LNCAP (cell line): Measurements from ENCODE around the gene IFT43.

Experiments
- CTCF ChIP-seq: fragments of 450-650 bp; IDR thresholded peaks from 2 replicates; pipeline ENCODE4 v1.5.1; 2017; ENCODE audit warnings: mild to moderate bottlenecking

IFT43 gene

DNA sequence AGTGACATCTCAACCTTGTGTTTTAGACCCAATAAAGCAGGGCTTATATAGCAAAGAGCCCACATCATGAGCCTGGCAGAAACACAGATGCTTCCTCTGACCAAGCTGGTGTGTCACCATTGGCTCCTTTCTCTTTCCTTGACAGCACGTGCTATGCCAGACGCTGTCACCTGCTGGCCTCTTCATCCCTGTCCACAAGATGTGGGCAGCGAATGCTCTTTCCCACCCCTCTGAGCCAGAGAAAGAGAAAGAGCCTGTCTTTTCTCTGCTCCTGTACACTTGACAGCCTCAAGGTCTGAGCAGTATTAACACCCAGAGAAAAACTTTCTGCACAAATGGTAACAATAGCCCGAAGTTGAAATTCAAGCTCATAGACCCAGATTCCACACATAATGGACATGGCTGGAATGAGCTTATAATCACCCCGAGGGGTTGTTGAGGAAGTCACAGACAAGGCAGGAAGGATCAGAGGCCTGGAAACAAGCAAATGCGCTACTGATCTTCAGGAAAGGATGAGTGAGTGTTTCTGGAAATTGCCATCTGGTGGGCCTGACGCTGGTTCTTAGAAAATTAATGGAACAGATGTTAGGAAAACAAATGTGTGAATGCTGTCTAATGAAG is 12.7 kb upstream of the IFT43 start:
- TF ChIP-seq CTCF: no peak

- TF ChIP-seq CTCF: no peak
Measured at GRCh38 chr14:75976826-75977581, 8.6 kb upstream of the IFT43 start.

DNA sequence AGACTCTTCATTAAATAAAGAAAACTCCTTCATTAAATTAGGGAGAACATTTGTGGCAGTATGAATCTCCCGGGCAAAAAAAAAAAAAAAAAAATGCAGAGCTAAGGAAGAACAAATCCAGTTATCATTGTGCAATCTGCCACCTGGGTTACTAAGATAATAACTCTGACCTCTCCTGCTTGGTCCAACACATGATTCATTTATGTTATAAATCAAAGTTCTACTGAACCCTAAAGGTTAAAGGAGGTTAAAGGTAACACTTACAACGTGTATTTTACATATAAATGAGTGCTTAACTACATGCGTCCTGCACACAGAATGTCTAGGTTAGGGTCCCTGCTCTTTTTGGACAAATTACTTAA is 8.0 kb upstream of the IFT43 start:
- no peak for TF ChIP-seq CTCF

DNA sequence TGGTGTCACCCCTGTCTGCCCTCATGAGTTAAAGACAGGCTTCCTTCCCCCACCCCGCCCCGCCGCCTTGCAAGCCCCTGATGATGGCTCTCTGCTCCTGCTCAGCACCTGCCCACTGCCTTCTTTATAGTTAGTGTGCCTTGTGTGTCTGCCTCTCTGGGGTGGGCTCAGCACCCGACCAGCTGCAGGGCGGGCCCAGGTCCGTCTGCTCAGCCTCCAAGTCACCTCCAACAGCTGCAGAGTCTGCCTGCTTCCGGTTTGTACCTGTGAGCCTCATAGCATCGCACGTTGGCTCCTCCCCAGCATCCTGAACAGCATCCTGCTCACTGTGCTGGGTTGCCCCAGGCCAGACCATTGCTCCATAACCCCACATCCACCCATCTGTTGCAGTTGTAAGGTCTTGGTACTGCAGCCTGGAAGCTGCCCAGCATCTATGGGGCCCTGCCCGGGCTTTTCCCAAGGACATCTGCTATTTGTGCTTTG is 7.3 kb upstream of the IFT43 start:
- no peak for TF ChIP-seq CTCF

GRCh38 chr14:75979071-75979571 is 6.4 kb upstream of the IFT43 start:
- peak; percentile 48 for TF ChIP-seq CTCF

DNA sequence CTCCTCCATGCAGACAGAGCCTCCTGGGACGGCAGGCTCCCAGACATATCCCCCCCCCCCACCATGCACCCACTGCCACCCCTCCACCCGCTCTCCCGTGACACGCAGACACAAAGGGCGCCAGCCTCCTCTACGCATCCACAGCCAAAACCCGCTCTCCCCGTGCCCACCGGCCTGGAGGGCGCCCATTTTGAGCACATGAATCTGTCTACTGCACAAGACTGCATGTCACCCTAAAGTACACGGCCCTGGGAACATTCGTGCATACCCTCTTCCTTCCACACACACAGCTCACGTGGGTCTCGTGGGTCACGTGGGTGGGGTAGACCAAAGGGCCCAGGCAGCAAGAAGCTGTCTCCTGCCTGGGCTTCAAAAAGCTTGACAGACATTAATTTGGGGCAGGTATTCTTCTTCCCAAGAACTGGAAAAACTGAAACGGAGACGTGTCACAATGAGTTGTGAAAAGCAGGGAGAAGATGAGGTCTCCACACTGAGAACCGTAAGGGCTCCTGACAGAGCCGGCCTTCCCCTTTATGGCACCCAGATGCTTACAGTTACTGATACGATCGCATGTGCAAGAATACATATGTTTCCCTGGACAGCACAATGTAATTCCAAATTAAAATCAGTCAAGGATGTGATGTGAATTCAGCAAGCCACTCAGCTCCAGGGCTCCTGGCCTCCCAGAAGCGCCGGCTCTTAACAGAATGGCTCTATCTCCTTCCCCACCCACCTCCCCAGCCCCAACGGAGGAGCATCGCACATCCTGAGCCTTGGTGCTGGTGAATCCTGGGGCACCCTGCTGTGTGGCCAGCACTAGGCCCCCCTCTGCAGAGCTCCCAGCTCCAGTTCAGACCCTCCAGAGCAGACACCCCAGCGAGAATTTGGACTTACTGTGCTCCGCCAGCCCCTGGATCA is 5.7 kb upstream of the IFT43 start:
- no peak for TF ChIP-seq CTCF

GRCh38 chr14:75980856-75981255 is 4.7 kb upstream of the IFT43 start:
- TF ChIP-seq CTCF: no peak
